Spleen (tissue), 7 donors: ENCODE measurements around the gene ABCB9.

Source experiments
- CTCF ChIP-seq, 11 experiments: fragments of 200-600 bp in 7 of 11; fragments of 450-650 bp in 4 of 11; sonication (generic) in 4 of 11; IDR thresholded peaks in 8 of 11; conservative IDR thresholded peaks in 3 of 11; 1 replicate in 7 of 11; 2 replicates in 4 of 11; pipeline versions ENCODE4 v1.4.0 to v1.8.0; 2016 to 2021; ENCODE audit warnings: antibody characterized with exemption in 11 of 11, inconsistent platforms in 4 of 11, mild to moderate bottlenecking in 1 of 11
- POLR2A ChIP-seq, 3 donors: fragments of 450-650 bp; IDR thresholded peaks; one replicate each; pipeline ENCODE4 v1.5.1; 2017; ENCODE audit warnings: antibody characterized with exemption in 3 of 3, mild to moderate bottlenecking in 1 of 3
- donor health status: DM: no; HTN: no; CAD: no; lungs with moderate emphysema.
- donor health status: DM: no; HTN: no; CAD: no.
- donor health status: DM: no; HTN: no; CAD: no.

GRCh38 chr12:122909442-122910288, 56.6 kb downstream of the ABCB9 start:
- TF ChIP-seq POLR2A (IDR thresholded peaks at IDR 0.05) (no peak), CTCF (IDR thresholded peaks at IDR 0.05 in 8 of 11, conservative IDR thresholded peaks at IDR 0.05 in 3 of 11) (no peak)
